ENCODE results near the gene PPP2CA.
A peak's percentile ranks its signal among the peaks of the same experiment; 100 is the strongest.
"Not testable (repeated sequence)": the region's sequence is repeated elsewhere in the genome, so short reads cannot be mapped to it uniquely, and the experiment has no call there.

The PPP2CA gene

DNA sequence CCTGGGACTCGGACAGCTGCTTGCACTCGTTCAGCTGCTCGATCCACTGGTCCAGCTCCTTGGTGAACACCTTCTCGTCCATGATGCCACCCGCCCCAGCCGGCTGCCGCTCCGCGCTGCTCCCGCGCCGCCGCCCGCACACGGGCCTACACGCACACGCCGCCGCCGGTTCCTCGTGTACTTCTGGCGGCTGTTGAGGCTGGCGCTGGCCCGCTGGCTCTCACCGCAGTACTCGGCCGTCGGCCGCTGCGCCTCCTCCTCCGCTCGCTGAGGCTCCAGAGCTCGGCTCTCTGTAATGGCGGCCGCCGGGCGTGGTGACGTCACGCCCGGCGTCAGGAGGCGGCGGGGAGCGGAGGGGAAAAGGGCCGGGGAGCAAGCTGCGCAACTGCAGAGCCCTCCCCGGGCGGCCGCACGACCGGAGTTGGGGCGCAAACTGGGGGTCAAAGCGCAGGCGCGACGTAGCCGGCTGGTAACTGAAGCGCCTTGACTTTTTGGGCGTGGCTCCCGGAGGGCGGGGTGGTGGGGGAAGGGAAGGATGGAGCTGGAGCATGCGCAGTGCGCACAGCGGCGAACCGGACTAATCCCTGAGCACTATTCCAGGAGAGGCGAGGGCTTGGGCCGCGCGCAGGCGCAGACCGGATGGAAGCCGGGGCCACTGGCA, at the start of gene PPP2CA:
Gene PPP2CA (minus strand): TSS at position 294 of the 661 bp plus-strand sequence. CDS start 212 bp downstream, at position 82.
- peak; percentile 99 for DNase-seq

DNA sequence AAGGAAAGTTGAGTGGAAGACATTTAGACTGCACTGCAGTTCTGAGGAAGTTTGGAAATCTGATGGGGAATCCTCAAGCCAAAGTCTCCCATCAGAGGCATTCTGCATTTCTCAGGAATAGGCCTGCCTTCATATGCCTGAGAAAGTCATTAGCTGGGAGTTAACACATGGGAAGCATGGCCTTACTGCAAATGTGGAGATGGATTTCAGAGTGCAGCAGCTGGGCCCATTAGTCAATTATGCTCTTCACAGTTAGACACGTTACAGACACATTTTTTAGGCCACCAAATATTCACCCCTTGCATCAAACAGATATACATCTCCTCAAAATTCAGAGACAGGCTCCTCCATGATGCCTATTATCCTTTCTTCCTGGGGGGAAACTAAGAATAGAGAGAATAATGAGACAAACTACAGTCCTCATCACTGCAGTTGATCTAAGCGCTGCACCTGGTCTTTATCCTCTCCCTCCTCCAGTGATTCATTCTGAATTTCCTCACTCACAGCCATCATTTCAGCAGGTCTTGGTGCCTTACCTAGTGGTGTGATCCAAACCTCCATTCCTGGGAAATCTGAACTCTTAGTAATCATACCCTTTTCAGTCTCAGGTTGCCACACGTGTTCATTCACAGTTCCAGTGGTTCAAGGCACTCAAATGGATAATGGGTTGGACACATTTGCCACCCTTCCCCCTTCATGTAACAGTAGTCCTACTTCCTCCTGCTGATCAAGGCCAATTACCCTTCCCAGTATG, 47.9 kb upstream of the PPP2CA start:
- DNase-seq, result no peak

DNA sequence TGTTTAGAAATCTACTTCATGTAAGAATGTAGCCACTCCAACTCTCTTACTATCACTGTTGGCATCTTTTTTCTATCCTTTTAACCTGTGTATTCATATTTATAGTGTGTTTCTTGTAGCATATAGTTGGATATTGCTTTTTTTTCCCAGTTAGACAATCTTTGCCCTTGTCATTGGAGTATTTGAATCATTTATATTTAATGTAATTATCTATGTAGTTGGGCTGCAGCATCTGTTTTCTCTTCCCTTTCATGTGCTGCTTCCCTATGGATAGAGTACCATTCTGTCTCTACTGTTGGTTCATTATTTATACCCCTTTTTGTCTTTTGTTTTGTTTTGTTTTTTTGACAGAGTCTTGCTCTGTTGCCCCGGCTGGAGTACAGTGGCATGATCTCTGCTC, 45.2 kb upstream of the PPP2CA start:
- DNase-seq, result no peak

DNA sequence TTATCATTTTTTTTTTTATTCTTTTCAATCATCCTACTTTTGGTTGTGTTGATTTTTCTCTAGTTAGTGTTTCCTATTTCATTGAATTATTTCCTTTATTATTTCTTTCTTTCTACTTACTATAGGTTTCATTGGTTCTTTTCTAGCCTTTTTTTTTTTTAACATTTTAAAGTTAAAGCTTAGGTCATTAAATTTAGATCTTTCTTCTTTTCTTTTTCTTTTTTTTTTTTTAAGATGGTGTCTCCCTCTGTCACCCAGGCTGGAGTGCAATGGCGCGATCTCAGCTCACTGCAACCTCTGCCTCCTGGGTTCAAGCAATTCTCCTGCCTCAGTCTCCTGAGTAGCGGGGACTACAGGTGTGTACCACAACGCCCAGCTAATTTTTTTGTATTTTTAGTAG, 43.0 kb upstream of the PPP2CA start:
- no peak for DNase-seq

DNA sequence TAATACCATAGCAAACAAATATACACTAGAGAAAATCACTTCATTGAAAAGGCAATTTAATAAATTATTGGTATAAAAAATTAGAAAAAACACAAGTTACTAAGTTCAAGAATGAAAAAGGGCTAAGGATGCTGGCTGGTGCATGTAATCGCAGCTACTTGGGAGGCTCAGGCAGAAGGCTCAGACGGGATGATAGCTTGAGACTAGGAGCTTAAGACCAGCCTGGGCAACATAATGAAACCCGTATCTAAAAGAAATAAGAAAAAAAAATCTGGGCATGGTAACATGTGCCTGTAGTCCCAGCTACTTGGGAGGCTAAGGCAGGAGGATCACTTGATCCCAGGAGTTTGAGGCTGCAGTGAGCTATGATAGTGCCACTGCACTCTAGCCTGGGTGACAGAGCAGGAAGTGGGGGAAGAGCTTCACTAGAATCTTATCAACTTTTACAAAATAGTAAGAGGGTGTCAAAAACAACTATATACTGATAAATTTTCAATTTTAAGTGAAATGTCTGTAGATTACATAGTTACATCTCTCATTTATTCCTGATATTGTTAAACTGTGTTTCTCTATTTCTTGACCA, 42.2 kb upstream of the PPP2CA start:
- no peak for DNase-seq

DNA sequence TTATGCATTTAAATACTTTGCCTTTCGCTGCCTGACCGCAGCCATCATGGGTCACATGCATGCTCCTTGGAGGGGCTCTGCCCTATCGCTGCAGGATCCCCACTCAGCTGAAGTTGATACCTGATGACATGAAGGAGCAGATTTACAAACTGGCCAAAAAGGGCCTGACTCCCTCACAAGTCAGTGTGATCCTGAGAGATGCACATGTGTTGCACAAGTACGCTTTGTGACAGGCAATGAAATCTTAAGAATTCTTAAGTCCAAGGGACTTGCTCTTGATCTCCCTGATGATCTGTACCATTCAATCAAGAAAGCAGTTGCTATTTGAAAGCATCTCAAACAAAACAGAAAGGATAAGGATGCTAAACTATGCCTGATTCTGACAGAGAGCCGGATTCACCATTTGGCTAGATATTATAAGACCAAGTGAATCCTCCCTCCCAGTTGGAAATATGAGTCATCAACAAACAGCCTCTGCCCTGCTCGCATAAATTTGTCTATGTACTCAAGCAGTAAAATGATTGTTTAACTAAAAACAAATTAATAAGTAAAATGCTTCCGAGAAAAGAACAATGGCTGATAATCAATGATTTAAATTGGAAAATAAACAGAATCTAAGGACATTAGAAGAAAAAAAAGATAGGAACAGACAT, 41.6 kb upstream of the PPP2CA start:
- no peak for DNase-seq

DNA sequence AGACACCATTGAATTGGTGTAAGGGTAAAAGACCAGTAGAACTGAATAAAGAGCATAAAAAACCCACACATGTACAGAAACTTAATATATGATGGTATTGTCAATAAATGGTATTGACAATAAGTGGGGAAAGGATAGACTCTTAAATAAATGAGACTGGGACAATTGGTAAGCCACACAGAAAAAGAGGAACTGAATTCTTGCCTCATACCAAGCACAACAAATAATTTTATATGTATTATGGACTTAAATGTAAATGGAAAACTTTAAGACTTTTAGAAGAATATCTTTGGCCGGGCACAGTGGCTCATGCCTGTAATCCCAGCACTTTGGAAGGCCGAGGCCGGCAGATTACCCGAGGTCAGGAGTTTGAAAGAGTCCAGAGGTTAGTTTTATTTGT, 37.9 kb upstream of the PPP2CA start:
- DNase-seq, result no peak

DNA sequence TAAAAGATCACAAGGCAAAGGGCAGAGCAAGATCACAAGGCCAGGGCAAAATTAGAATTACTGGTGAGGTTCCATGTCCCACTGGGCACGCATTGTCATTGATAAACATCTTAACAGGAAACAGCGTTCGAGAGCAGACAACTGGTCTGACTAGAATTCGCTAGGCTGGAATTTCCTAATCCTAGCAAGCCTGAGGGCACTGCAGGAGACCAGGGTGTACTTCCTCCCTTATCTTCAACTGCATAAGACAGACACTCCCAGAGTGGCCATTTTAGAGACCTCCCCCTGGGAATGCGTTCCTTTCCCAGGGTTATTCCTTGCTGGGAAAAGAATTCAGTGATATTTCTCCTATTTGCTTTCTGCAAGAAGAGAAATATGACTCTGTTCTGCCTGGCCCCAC, 36.8 kb upstream of the PPP2CA start:
- not testable (repeated sequence) for DNase-seq

DNA sequence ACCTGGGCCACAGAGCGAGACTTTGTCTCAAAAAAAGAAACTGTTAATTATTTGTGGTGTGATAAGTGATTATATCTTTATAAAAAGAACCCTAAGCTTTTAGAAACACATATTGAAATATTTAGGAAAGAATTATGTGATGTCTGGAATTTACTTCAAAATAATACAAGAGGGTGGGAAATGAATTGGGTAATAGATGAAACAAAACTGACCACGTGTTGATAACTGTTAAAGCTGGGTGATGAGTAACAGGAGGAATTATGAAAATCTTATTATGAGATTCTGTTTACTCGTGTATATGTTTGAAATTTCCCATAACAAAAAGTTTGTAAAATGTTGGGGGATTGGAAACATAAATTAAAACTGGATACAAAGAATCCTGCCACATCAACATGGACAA, 33.0 kb upstream of the PPP2CA start:
- DNase-seq, result no peak

DNA sequence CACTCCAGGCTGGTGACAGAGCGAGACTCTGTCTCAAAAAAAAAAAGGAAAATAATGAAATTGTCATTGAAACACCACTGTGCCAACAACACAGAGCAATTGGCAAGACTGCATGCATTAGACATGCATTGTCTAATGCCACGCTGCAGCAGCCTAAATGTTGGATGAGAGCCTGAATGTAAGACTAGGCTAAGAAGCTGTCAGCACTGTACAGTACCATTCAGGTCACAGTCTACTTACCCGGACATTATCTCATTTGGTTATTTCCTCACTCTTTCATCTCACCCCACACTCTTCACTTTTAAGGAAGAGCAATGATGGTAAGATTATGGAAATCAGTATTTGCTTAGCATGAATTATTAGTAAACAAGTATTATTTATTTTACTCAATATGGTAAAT, 31.3 kb upstream of the PPP2CA start:
- no peak for DNase-seq

DNA sequence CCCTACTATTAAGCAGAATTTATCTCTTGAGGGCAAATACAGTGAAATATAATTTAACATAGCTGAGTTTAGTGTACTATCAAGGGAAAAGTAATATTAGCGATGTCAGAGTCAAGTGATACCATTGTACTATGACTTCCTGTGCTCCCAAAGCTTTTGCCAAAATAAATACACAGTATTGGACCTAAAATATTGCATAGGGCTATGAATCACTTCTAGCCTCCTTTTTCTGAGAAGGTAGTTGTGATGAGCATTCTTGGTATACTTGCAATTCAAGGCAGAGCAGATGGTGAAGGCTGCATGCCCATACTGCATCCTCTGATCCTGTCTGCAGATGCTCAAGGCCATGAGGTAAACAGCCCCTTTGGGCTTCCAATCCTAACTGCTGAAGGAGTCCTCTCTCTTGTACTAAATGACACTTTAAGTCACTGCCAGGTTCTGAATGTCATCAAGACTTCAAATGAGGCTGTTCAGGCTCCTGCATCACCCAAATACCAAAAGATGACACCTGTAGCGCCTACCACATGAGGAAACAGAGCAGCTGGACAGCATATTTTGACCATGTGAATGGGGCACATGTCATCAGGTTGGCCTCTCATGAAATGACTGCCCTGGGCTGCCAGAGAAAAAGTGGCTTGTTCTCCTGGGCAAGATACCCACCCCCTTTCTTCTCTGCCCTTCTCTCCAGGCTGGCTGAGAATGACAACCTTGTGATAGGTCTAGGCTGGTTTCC, 29.7 kb upstream of the PPP2CA start:
- DNase-seq, result no peak

DNA sequence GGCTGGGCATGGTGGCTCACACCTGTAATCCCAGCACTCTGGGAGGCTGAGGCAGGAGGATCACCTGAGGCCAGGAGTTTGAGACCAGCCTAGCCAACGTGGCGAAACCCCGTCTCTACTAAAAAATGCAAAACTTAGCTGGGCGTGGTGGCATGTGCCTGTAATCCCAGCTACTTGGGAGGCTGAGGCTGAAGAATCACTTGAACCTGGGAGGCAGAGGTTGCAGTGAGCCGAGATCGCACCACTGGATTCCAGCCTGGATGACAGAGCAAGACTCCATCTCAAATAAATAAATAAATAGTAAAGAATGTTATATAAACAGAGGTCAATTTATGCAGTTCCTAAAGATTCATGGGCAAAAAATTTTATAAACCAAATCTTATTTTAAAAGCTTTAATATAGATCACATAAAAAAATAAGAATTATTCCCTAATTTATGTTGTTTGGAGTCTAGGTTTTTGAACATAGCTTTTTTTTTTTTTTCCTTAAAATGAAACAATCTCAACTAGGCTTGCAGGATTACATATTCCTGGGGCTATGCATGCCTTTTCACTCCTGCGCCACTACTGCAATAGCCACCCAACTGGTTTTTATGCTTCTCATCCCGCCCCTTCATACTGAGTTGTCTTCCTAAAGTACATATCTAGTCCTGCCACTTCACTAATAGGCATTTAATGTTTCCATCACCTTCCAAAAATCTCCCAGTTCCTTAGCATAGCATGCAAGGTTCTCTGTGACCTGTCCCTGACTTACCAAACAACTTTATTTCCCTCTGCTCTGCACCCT, 27.7 kb upstream of the PPP2CA start:
- not testable (repeated sequence) for DNase-seq

DNA sequence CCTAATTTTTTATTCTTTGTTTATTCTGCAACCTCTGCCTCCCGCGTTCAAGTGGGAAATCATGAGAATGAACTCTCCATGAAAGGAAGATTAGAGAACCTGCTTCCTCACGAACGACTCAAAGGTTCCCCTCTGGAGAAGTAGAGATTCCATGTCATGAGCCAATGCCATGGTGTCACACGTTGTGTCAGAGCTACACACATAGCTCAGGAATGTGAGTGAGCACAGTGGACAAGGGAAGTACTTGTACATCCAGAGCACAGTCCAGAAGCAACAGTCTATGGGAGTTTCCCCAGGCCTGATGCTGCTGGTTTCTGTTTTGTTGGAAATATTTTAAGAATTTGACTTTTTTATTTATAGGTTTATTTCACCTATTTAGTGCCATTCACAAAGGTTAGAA, 26.8 kb upstream of the PPP2CA start:
- no peak for DNase-seq

DNA sequence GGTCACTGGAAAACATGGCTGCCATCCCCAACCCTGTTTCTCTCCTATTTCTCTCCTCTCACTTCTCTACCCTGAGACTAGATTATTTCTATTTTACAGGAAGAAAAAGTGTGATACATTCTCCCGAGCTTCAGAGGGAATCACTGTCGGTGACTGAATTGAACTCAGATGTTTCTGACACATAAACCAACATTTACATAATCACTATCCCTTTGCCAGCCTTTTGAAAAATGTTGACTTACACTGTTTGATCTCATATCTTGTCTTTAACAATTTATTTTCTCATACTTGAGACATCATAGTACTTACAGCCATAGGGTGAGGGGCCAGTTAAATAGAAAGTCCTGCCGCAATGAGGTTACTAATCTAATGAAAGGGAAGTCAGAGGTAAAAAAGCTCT, 25.1 kb upstream of the PPP2CA start:
- DNase-seq, result no peak

DNA sequence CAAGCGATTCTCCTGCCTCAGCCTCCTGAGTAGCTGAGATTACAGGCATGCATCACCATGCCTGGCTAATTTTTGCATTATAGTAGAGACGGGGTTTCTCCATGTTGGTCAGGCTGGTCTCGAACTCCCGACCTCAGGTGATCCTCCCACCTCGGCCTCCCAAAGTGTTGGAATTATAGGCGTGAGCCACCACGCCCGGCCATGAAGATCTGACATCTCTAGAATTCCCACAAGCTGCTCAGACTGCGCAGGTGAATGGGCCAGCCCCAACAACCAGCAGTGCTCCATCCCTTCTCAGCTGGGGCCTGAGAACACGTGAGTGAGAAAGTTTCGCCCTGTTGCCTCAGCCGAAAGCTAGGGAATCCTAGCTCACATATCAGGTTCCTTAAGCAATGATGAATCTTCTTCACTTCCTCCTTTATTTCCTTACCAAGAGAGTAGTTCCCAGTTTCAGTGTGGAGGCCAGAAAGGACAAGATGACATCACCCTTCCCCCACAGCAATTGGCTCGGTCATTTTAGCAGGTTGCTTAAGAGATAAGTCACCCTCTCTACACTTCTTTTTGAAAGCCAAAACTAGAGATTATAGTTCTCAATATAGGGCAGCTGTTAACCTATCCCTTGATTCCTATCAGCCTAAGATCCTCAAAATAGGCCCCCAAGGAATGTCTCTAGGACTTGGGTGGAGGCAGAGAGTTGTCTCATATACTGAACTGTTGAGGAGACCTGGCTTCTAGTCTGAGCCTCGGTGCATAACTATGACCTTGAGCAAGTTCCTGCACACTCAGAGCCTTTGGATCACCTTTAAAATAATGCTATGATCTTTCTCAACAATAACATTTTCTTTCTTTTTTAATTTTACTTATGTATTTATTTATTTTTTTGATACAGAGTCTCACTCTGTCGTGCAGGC, 23.9 kb upstream of the PPP2CA start:
- no peak for DNase-seq

DNA sequence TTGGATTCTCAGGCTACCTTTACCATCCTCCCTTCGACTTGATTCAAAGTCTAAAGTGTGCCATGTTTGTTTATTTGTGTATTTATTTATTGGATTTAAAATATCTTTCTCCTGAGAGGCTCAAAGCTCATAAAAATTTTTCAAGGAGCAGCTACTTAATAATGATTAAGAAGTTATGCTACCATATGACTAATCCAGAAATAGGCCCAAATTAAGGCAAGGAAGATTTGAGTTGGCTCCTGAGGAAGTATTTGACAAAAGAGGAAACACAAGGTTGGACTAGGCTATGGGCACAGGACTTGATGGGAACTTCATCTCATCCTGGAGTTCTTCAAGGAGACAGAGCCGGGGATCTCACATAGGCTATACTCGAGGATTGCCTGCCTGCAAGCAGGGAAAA, 22.4 kb upstream of the PPP2CA start:
- no peak for DNase-seq

DNA sequence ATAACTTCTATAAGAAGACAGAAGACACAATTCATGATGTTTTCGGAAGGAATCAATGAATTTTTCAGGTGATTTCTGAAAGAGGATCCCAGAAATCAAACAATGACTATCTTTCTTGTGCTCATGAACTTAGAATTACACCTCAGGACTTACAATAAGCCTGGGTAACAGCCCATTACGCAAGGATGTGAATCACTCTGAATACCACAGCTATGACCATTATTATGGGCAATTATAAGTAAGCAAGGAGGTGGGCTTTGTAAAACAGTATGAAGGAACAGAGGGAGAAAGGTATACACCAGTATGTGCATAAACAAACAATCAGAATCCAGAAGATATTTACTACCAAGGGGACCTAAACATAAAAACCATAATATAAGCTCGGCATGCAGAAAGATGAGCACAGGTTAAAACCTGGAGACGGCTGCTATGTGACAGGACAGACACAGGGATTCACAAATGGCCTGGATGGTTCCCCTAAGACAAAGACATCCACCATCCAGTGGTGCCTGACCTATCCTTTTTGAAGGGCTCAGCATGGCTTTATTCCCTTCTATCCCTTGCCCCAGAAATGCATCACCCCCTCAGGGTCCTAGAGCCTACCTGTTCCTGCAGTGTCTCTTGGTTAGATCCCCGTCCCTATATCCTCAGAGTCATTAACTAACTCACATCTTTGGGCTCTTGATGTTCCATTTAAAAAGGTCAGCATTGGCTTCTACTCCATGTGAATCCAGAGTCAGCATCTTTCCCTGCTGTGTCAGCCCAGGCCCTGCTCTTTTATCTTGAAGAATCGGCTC, 21.8 kb upstream of the PPP2CA start:
- DNase-seq, result no peak

DNA sequence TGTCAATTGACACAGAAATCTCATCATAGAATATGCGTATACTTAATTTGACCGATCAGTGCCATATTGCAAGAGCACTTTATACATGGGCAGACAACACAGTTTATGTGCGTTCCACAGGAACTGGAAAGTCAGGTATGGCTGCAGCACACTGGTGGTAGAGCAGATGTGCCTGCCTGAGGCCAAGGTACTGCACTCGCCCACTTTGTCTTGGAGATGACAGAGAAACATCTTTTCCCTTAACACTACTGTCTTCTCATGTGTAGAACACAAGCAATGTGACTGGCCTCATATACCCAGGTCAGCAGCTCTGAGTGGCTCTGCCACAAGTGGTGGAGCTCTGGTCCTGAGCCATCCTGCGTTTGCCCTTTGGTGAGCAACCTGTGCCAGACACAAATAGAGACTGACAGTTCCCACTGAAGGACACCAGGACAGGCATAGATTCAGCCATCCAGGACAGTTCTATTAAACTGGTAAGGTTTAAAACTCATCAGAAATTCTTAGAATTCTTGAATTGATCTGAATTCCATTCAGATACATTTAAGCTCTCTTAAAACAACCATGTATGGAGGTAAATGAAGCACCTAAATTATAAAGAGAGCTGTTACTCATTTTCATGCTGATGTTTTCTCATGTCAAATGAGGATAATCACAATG, 21.0 kb upstream of the PPP2CA start:
- no peak for DNase-seq

DNA sequence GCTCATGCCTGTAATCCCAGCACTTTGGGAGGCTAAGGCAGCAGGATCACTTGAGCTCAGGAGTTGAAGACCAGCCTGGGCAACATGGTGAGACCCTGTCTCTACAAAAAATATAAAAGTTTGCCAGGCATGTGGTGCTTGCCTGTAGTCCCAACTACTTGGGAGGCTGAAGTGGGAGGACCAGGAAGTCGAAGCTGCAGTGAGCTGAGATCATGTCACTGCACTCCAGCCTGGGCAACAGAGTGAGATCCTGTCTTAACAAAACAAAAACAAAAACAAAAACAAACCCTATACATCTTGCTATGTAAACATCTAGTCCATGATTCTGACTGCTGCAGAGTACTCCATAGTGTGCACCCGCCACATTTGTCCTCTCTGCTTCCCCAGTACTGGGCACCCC, 19.8 kb upstream of the PPP2CA start:
- DNase-seq, result no peak
